Esophagus muscularis mucosa (tissue), 4 donors: ENCODE results near the gene PLEKHA7. TPM values are rescaled to one million over a fixed set of nuclear protein-coding genes. Genes with fewer than 3 reads are reported as not detected.

Experiments used
- DNase-seq: peaks from one replicate; pipeline ENCODE4 v3.0.0-alpha.2; 2017; ENCODE audit errors: extremely low spot score
- H3K27ac ChIP-seq, 4 donors: fragments of 200-600 bp; sonication (generic); replicated peaks in 1 of 4; 1 replicate in 3 of 4; 2 replicates in 1 of 4; pipeline ENCODE4 v1.5.1; 2016 to 2019; ENCODE audit warnings: mild to moderate bottlenecking in 1 of 4
- H3K27me3 ChIP-seq, 4 donors: fragments of 200-600 bp; sonication (generic); one replicate each; pipeline versions ENCODE4 v1.5.1 to v1.6.0; 2016 to 2019
- H3K36me3 ChIP-seq, 4 donors: fragments of 200-600 bp; sonication (generic); one replicate each; pipeline ENCODE4 v1.5.1; 2016 to 2019
- H3K4me1 ChIP-seq, 4 donors: fragments of 200-600 bp; sonication (generic); one replicate each; pipeline ENCODE4 v1.5.1; 2016 to 2019
- H3K4me3 ChIP-seq, 4 donors: fragments of 200-600 bp; sonication (generic); 1 replicate in 2 of 4; 2 replicates in 2 of 4; pipeline ENCODE4 v1.5.1; 2016 to 2019; ENCODE audit warnings: mild to moderate bottlenecking in 4 of 4, moderate library complexity in 1 of 4
- H3K9me3 ChIP-seq, 4 donors: fragments of 200-600 bp; sonication (generic); 1 replicate in 3 of 4; 2 replicates in 1 of 4; pipeline ENCODE4 v1.5.1; 2016 to 2019
- CTCF ChIP-seq, 3 experiments: fragments of 200-600 bp in 2 of 3; fragments of 450-650 bp in 1 of 3; sonication (generic) in 2 of 3; IDR thresholded peaks; one replicate each; pipeline ENCODE4 v1.5.1; 2017 to 2019; ENCODE audit warnings: antibody characterized with exemption in 3 of 3, mild to moderate bottlenecking in 2 of 3, moderate library complexity in 1 of 3
- EP300 ChIP-seq: sonication (generic); formaldehyde crosslinking; IDR thresholded peaks from one replicate; pipeline ENCODE4 v1.6.1; 2017; ENCODE audit warnings: antibody characterized with exemption
- POLR2A ChIP-seq: fragments of 450-650 bp; IDR thresholded peaks from one replicate; pipeline ENCODE4 v1.6.1; 2017; ENCODE audit warnings: antibody characterized with exemption, moderate library complexity, mild to moderate bottlenecking, low read depth
- POLR2AphosphoS5 ChIP-seq, 2 donors: sonication (generic); formaldehyde crosslinking; IDR thresholded peaks; one replicate each; pipeline ENCODE4 v1.6.1; 2017; ENCODE audit warnings: antibody characterized with exemption in 2 of 2
- WGBS: methylation state at CpG from one replicate; pipeline ENCODE4 v1.1.5; 2018; 5-methylcytosine and 5-hydroxymethylcytosine counted together
- intact Hi-C: fragments of 100-400 bp; cut with DNase I; formaldehyde crosslinking; loops from one replicate; pipeline ENCODE4 v1.15.1; 2023
- total RNA-seq, 4 donors: library from RNA; depleted of rRNA; stranded (reverse); fragments of >200 nt; gene quantifications; one replicate each; pipeline versions ENCODE4 v1.1.0 to v1.2.1, GENCODE V29; 2016

The PLEKHA7 gene
- total RNA-seq, 4 donors from 2014 or later, result 5.8 to 9.1 (median 7.7) TPM

GRCh38 chr11:16840951-16841350, 173.3 kb downstream of the PLEKHA7 start:
- Histone ChIP-seq H3K4me1 (no peaks in the 10 kb centered on the region), H3K4me3 (no peak overlapping the region), H3K27me3 (no peaks in the 10 kb centered on the region), H3K9me3 (no peaks in the 10 kb centered on the region), H3K36me3 (peaks cover 5 to 30% (median 16%) of the 10 kb centered on the region in 4 donors), H3K27ac (no peak overlapping the region)
- intact Hi-C loops, result no loop called here
- no peak for TF ChIP-seq POLR2A
- no peak for TF ChIP-seq EP300
- no peak for TF ChIP-seq POLR2AphosphoS5 (IDR thresholded peaks at IDR 0.05)
- TF ChIP-seq CTCF (IDR thresholded peaks at IDR 0.05), result no peak
- 97% methylated on average over 2 of the region's 2 CpGs for WGBS
- no peak for DNase-seq

- H3K9me3 ChIP-seq, result no peaks in the 10 kb centered on the region
- H3K4me1 ChIP-seq, result no peaks in the 10 kb centered on the region
- intact Hi-C loops, result no loop called here
- peaks cover 5 to 27% (median 16%) of the 10 kb centered on the region in 4 donors for H3K36me3 ChIP-seq
- H3K4me3 ChIP-seq, result no peak overlapping the region
- no peaks in the 10 kb centered on the region for H3K27me3 ChIP-seq
- no peak for DNase-seq
- TF ChIP-seq POLR2AphosphoS5 (IDR thresholded peaks at IDR 0.05) (no peak), EP300 (no peak), CTCF (IDR thresholded peaks at IDR 0.05) (no peak), POLR2A (no peak)
- no peak overlapping the region for H3K27ac ChIP-seq
- WGBS, result 80% methylated on average over 3 of the region's 3 CpGs
Measured at GRCh38 chr11:16839821-16840220, 174.4 kb downstream of the PLEKHA7 start.

- Histone ChIP-seq H3K9me3 (no peaks in the 10 kb centered on the region), H3K4me1 (no peaks in the 10 kb centered on the region), H3K27ac (no peak overlapping the region), H3K36me3 (peaks cover 0 to 12% (median 0%) of the 10 kb centered on the region in 4 donors), H3K4me3 (no peak overlapping the region), H3K27me3 (no peaks in the 10 kb centered on the region)
- TF ChIP-seq POLR2A (no peak), EP300 (no peak), CTCF (IDR thresholded peaks at IDR 0.05) (no peak), POLR2AphosphoS5 (IDR thresholded peaks at IDR 0.05) (no peak)
- WGBS, result 91% methylated on average over 1 of the region's 1 CpG
- intact Hi-C loops, result no loop called here
- DNase-seq, result no peak
Measured at GRCh38 chr11:16834384-16834783, 179.8 kb downstream of the PLEKHA7 start.

GRCh38 chr11:16833026-16833425, 181.2 kb downstream of the PLEKHA7 start:
- no peak overlapping the region for H3K4me3 ChIP-seq
- H3K36me3 ChIP-seq, result peaks cover 0 to 12% (median 0%) of the 10 kb centered on the region in 4 donors
- no peak for DNase-seq
- H3K4me1 ChIP-seq, result no peaks in the 10 kb centered on the region
- intact Hi-C loops, result no loop called here
- H3K27me3 ChIP-seq, result no peaks in the 10 kb centered on the region
- no peaks in the 10 kb centered on the region for H3K9me3 ChIP-seq
- H3K27ac ChIP-seq, result no peak overlapping the region
- WGBS, result 100% methylated on average over 2 of the region's 2 CpGs
- TF ChIP-seq POLR2A, result no peak
- no peak for TF ChIP-seq EP300
- TF ChIP-seq POLR2AphosphoS5 (IDR thresholded peaks at IDR 0.05), result no peak
- no peak for TF ChIP-seq CTCF (IDR thresholded peaks at IDR 0.05)

GRCh38 chr11:16832193-16832539, 182.0 kb downstream of the PLEKHA7 start:
- H3K27ac ChIP-seq, result no peak overlapping the region
- no peaks in the 10 kb centered on the region for H3K4me1 ChIP-seq
- H3K36me3 ChIP-seq, result peaks cover 0 to 12% (median 0%) of the 10 kb centered on the region in 4 donors
- H3K27me3 ChIP-seq, result no peaks in the 10 kb centered on the region
- intact Hi-C loops, result no loop called here
- no peak overlapping the region for H3K4me3 ChIP-seq
- no peaks in the 10 kb centered on the region for H3K9me3 ChIP-seq
- TF ChIP-seq POLR2AphosphoS5 (IDR thresholded peaks at IDR 0.05) (no peak), POLR2A (no peak), CTCF (IDR thresholded peaks at IDR 0.05) (no peak), EP300 (no peak)
- DNase-seq, result no peak
- WGBS, result 89% methylated on average over 1 of the region's 1 CpG
